IMR-90 (cell line): ENCODE data around the gene ZNF283. TPM values are rescaled to one million over a fixed set of nuclear protein-coding genes. Genes with fewer than 3 reads are reported as not detected.

Experiments
- ATAC-seq: fragments of 200-7000 bp; cut with Tn5 transposase; 2 replicates; pipeline ENCODE4 v1.9.1; 2020; ENCODE audit warnings: low read depth, mild to moderate bottlenecking, moderate library complexity
- BruUV-seq: library from RNA; stranded (reverse); fragments of 400-500 nt; replicated peaks from 2 replicates; lab custom pipeline; 2021; lab: Mats Ljungman, UMichigan
- CTCF ChIA-PET: fragments of 300-600 bp; formaldehyde crosslinking; extraction: SDS; loops from one replicate; lab custom pipeline; 2021; ENCODE audit warnings: antibody characterized with exemption; lab: Yijun Ruan, JAX
- POLR2A ChIA-PET: fragments of 300-600 bp; sonication (Branson Sonifier 250); formaldehyde crosslinking; loops from one replicate; lab custom pipeline; 2022; ENCODE audit warnings: antibody characterized with exemption; ENCODE audit not compliant: unreplicated experiment; lab: Charles Lee
- DNase-seq: peaks from one replicate; pipeline ENCODE4 v3.0.0; 2013
- H2AFZ ChIP-seq: replicated peaks from 2 replicates; pipeline ENCODE3; 2013; ENCODE audit warnings: low read length, mild to moderate bottlenecking; ENCODE audit not compliant: poor library complexity
- H2AK5ac ChIP-seq: 2 replicates; pipeline ENCODE4 v1.6.1; 2013; ENCODE audit warnings: low read depth, low read length, inconsistent platforms
- H2AK9ac ChIP-seq: replicated peaks from 2 replicates; pipeline ENCODE3; 2013; ENCODE audit warnings: mild to moderate bottlenecking, low read depth, low read length, moderate library complexity; ENCODE audit not compliant: poor library complexity
- H2BK120ac ChIP-seq: 2 replicates; pipeline ENCODE4 v1.6.1; 2013; ENCODE audit warnings: low read depth, low read length, inconsistent platforms
- H2BK15ac ChIP-seq: 3 replicates; pipeline ENCODE4 v1.6.1; 2013; ENCODE audit warnings: low read depth, low read length, inconsistent platforms
- H2BK20ac ChIP-seq: 2 replicates; pipeline ENCODE4 v1.6.1; 2013; ENCODE audit warnings: low read depth, mild to moderate bottlenecking, inconsistent platforms, low read length, moderate library complexity
- H2BK5ac ChIP-seq: 2 replicates; pipeline ENCODE4 v1.6.1; 2013; ENCODE audit warnings: mild to moderate bottlenecking, low read depth, low read length, inconsistent platforms; ENCODE audit not compliant: poor library complexity, severe bottlenecking
- H3K14ac ChIP-seq: replicated peaks from 2 replicates; pipeline ENCODE4 v1.6.1; 2013; ENCODE audit warnings: low read depth, low read length, inconsistent platforms
- H3K18ac ChIP-seq: 2 replicates; pipeline ENCODE4 v1.6.1; 2013; ENCODE audit warnings: low read depth, low read length, control low read depth
- H3K23ac ChIP-seq: 2 replicates; pipeline ENCODE4 v1.6.1; 2013; ENCODE audit warnings: low read depth, low read length, inconsistent platforms
- H3K27ac ChIP-seq: 2 replicates; pipeline ENCODE4 v1.5.1; 2013; ENCODE audit warnings: mild to moderate bottlenecking, control low read depth, low read length; ENCODE audit not compliant: insufficient read depth
- H3K27me3 ChIP-seq: 2 replicates; pipeline ENCODE4 v1.6.1; 2013; ENCODE audit warnings: low read length; ENCODE audit not compliant: control insufficient read depth, insufficient read depth
- H3K36me3 ChIP-seq: 2 replicates; pipeline ENCODE4 v1.6.1; 2013; ENCODE audit warnings: low read length, mixed read lengths; ENCODE audit not compliant: control insufficient read depth, insufficient read depth
- H3K4ac ChIP-seq: 2 replicates; pipeline ENCODE4 v1.6.1; 2013; ENCODE audit warnings: low read depth, low read length, inconsistent platforms
- H3K4me1 ChIP-seq: 2 replicates; pipeline ENCODE4 v1.6.1; 2013; ENCODE audit warnings: low read length, mixed read lengths; ENCODE audit not compliant: control insufficient read depth, insufficient read depth
- H3K4me2 ChIP-seq: 2 replicates; pipeline ENCODE4 v1.6.1; 2013; ENCODE audit warnings: low read depth, mild to moderate bottlenecking, control low read depth, low read length, moderate library complexity
- H3K4me3 ChIP-seq: 2 replicates; pipeline ENCODE4 v1.5.1; 2013; ENCODE audit warnings: low read depth, mild to moderate bottlenecking, control low read depth, low read length, moderate library complexity; ENCODE audit not compliant: insufficient read depth
- H3K56ac ChIP-seq: 2 replicates; pipeline ENCODE4 v1.6.1; 2013; ENCODE audit warnings: low read length, inconsistent platforms; ENCODE audit not compliant: insufficient read depth; ENCODE audit errors: extremely low read depth
- H3K79me1 ChIP-seq, 2 experiments: 2 replicates each; pipeline ENCODE4 v1.6.1; 2013; ENCODE audit warnings: low read length in 2 of 2, inconsistent platforms in 1 of 2, low read depth in 1 of 2
- H3K9ac ChIP-seq: 2 replicates; pipeline ENCODE4 v1.6.1; 2013; ENCODE audit warnings: low read depth, low read length, control low read depth
- H3K9me1 ChIP-seq: 2 replicates; pipeline ENCODE4 v1.6.1; 2013; ENCODE audit warnings: low read length, inconsistent platforms; ENCODE audit not compliant: insufficient read depth
- H3K9me3 ChIP-seq: 2 replicates; pipeline ENCODE4 v1.6.1; 2013; ENCODE audit warnings: low read length; ENCODE audit not compliant: control insufficient read depth, insufficient read depth
- H4K20me1 ChIP-seq: 2 replicates; pipeline ENCODE4 v1.6.1; 2013; ENCODE audit warnings: low read length, inconsistent platforms; ENCODE audit not compliant: insufficient read depth
- H4K5ac ChIP-seq: 2 replicates; pipeline ENCODE4 v1.6.1; 2013; ENCODE audit warnings: mild to moderate bottlenecking, low read depth, low read length, control low read depth
- H4K8ac ChIP-seq, 2 experiments: 2 replicates each; pipeline ENCODE4 v1.6.1; 2013; ENCODE audit warnings: low read depth in 2 of 2, low read length in 2 of 2, control low read depth in 1 of 2, inconsistent platforms in 1 of 2
- H4K91ac ChIP-seq: 2 replicates; pipeline ENCODE4 v1.6.1; 2013; ENCODE audit warnings: low read depth, low read length, inconsistent platforms; ENCODE audit not compliant: insufficient read depth
- CHD1 ChIP-seq: IDR thresholded peaks from 2 replicates; pipeline ENCODE4 v1.6.1; 2012; ENCODE audit warnings: low read depth, low read length, improper control_type of control experiment
- MAZ ChIP-seq: IDR thresholded peaks from 2 replicates; pipeline ENCODE4 v1.6.1; 2012; ENCODE audit warnings: low read depth, mild to moderate bottlenecking, low read length, improper control_type of control experiment, moderate library complexity, borderline replicate concordance
- RAD21 ChIP-seq: IDR thresholded peaks from 2 replicates; pipeline ENCODE4 v1.6.1; 2012; ENCODE audit warnings: low read length, improper control_type of control experiment
- RFX5 ChIP-seq: IDR thresholded peaks from 2 replicates; pipeline ENCODE4 v1.8.0; 2012; ENCODE audit warnings: low read depth, mild to moderate bottlenecking, low read length, moderate library complexity
- WGBS, 2 experiments: methylation state at CpG; one replicate each; pipeline versions ENCODE4 v1.1.5 to v1.1.7; 2013; ENCODE audit warnings: missing lambda C conversion rate in 2 of 2; ENCODE audit not compliant: insufficient read length in 1 of 2; ENCODE audit errors: extremely low coverage in 2 of 2; 5-methylcytosine and 5-hydroxymethylcytosine counted together
- dilution Hi-C: fragments of 300-500 bp; cut with HindIII; formaldehyde crosslinking; loops from one replicate; pipeline ENCODE4 v1.14.3; 2018; ENCODE audit warnings: low sequenced_read_pairs; ENCODE audit not compliant: unreplicated experiment
- in situ Hi-C: fragments of 300-500 bp; cut with MboI; formaldehyde crosslinking; loops from 3 replicates; pipeline ENCODE4 v1.14.3; 2019; ENCODE audit warnings: low sequenced_read_pairs, inconsistent platforms, mixed read lengths
- intact Hi-C: fragments of 100-400 bp; cut with micrococcal nuclease; formaldehyde crosslinking; loops from 2 replicates; pipeline ENCODE4 v1.10.0; 2022
- polyA plus RNA-seq, 3 experiments: library from polyadenylated mRNA; depleted of rRNA; stranded (reverse); fragments of >200 nt; gene quantifications; 2 replicates each; pipeline ENCODE4 v1.2.3, GENCODE V29; 2012; ENCODE audit warnings: low replicate concordance in 1 of 3
- total RNA-seq: library from RNA; depleted of rRNA; stranded (reverse); fragments of >200 nt; gene quantifications from 2 replicates; pipeline ENCODE4 v1.2.3, GENCODE V29; 2012

The ZNF283 gene
- total and polyA plus RNA-seq, 2 of the 4 experiments (the other 2 are of a cell fraction), result 2.1 to 5.0 TPM

DNA sequence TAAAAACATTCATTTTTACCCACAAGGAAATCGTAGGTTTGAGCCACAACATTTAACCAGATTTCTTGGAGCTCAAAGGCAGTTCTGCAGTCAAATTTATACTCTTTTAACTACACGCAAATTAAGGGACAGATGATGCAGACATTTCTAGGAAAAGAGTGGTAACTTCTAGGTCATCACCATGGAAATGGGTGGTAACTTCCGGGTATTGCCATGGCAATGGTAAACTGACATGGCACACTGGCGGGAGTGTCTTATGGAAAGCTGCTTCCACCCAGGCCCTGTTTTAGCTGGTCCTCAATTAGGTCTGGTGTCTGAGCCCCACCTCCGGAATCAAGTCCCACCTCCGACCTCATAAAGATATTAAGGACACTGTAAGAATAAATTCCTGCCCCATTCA, 14.4 kb upstream of the ZNF283 start:
- TF ChIP-seq CHD1, result no peak
- TF ChIP-seq MAZ, result no peak
- TF ChIP-seq RFX5, result no peak
- no peak for TF ChIP-seq RAD21
- Histone ChIP-seq H2AFZ (no peak overlapping the region), H4K20me1 (no peaks in the 10 kb centered on the region), H3K4ac (no peak overlapping the region), H3K56ac (no peak overlapping the region), H4K5ac (no peak overlapping the region), H3K14ac (no peak overlapping the region), H4K91ac (no peak overlapping the region), H3K36me3 (no peaks in the 10 kb centered on the region), H2AK9ac (no peak overlapping the region), H3K4me1 (no peaks in the 10 kb centered on the region), H3K27ac (no peak overlapping the region), H4K8ac (no peak overlapping the region), H2BK15ac (no peak overlapping the region), H3K79me1 (no peaks in the 10 kb centered on the region), H2BK5ac (no peak overlapping the region), H3K18ac (no peak overlapping the region), H3K4me2 (no peak overlapping the region), H3K4me3 (no peak overlapping the region), H2BK20ac (no peak overlapping the region), H3K9me3 (no peaks in the 10 kb centered on the region), H3K9me1 (no peaks in the 10 kb centered on the region), H3K9ac (no peak overlapping the region), H2AK5ac (no peak overlapping the region), H3K23ac (no peak overlapping the region), H2BK120ac (no peak overlapping the region), H3K27me3 (peaks cover 8% of the 10 kb centered on the region)
- intact Hi-C loops, result no loop called here
- ChIA-PET POLR2A (no interaction called here), CTCF (no interaction called here)
- ATAC-seq (no peak), DNase-seq (no peak)
- in situ Hi-C loops, result no loop called here
- dilution Hi-C loops, result no loop called here
- no TSS peak for BruUV-seq
- WGBS, 2 experiments, result no CpG with 5 or more reads among the region's 6 CpGs
